Transverse colon (tissue), 4 donors: ENCODE measurements around the gene FKBP5. TPM values are rescaled to one million over a fixed set of nuclear protein-coding genes. Genes with fewer than 3 reads are reported as not detected.
"Not testable (repeated sequence)": the region's sequence is repeated elsewhere in the genome, so short reads cannot be mapped to it uniquely, and the experiment has no call there.

ENCODE experiments used
- DNase-seq: peaks from one replicate; pipeline ENCODE4 v3.0.0-alpha.2; 2019
- H3K27ac ChIP-seq, 4 donors: fragments of 200-600 bp; sonication (generic); 2 replicates each; pipeline ENCODE4 v1.5.1; 2016 to 2018; ENCODE audit warnings: inconsistent platforms in 4 of 4
- H3K27me3 ChIP-seq: fragments of 200-600 bp; sonication (generic); 2 replicates; pipeline ENCODE4 v1.5.1; 2017; ENCODE audit warnings: inconsistent platforms
- H3K36me3 ChIP-seq, 4 donors: fragments of 200-600 bp; sonication (generic); 2 replicates each; pipeline ENCODE4 v1.5.1; 2017 to 2019; ENCODE audit warnings: inconsistent platforms in 4 of 4
- H3K4me1 ChIP-seq, 4 donors: fragments of 200-600 bp; sonication (generic); 2 replicates each; pipeline ENCODE4 v1.5.1; 2017 to 2020; ENCODE audit warnings: inconsistent platforms in 4 of 4
- H3K4me3 ChIP-seq, 4 donors: fragments of 200-600 bp; sonication (generic); 1 replicate in 1 of 4; 2 replicates in 3 of 4; pipeline versions ENCODE4 v1.5.1 to v1.6.1; 2017 to 2019; ENCODE audit warnings: inconsistent platforms in 4 of 4
- H3K9me3 ChIP-seq, 2 donors: fragments of 200-600 bp; sonication (generic); 2 replicates each; pipeline ENCODE4 v1.5.1; 2017 to 2019; ENCODE audit warnings: inconsistent platforms in 2 of 2
- CTCF ChIP-seq, 5 experiments: fragments of 200-600 bp in 3 of 5; fragments of 450-650 bp in 2 of 5; sonication (generic) in 3 of 5; IDR thresholded peaks; 1 replicate in 2 of 5; 2 replicates in 3 of 5; pipeline ENCODE4 v1.5.1; 2016 to 2017; ENCODE audit warnings: antibody characterized with exemption in 5 of 5, inconsistent platforms in 3 of 5, mild to moderate bottlenecking in 2 of 5, moderate library complexity in 1 of 5
- EP300 ChIP-seq: sonication (generic); formaldehyde crosslinking; IDR thresholded peaks from one replicate; pipeline ENCODE4 v1.6.1; 2017; ENCODE audit warnings: antibody characterized with exemption, low read depth
- POLR2A ChIP-seq: fragments of 450-650 bp; IDR thresholded peaks from one replicate; pipeline ENCODE4 v1.6.1; 2016; ENCODE audit warnings: antibody characterized with exemption, mild to moderate bottlenecking, moderate library complexity
- POLR2AphosphoS5 ChIP-seq, 3 donors: sonication (generic); formaldehyde crosslinking; IDR thresholded peaks; one replicate each; pipeline ENCODE4 v1.6.1; 2016; ENCODE audit warnings: antibody characterized with exemption in 3 of 3
- WGBS, 2 donors: methylation state at CpG; one replicate each; pipeline ENCODE4 v1.1.5; 2018; ENCODE audit warnings: low coverage in 1 of 2; 5-methylcytosine and 5-hydroxymethylcytosine counted together
- in situ Hi-C, 4 donors: fragments of 200-750 bp; cut with MboI; loops; one replicate each; pipeline versions ENCODE4 v1.15.0 to v1.15.1; 2017; ENCODE audit warnings: low sequenced_read_pairs in 3 of 4, low pct_ligation_motif_present in 1 of 4, low pct_unique_long_range_greater_than_20kb in 1 of 4
- intact Hi-C: fragments of 100-400 bp; cut with DNase I; formaldehyde crosslinking; loops from one replicate; pipeline ENCODE4 v1.15.1; 2023; ENCODE audit warnings: low total_unique reads
- total RNA-seq, 4 donors: library from RNA; depleted of rRNA; stranded (reverse); fragments of >200 nt; gene quantifications; one replicate each; pipeline ENCODE4 v1.1.0, GENCODE V29; 2016

FKBP5 gene
- total RNA-seq, 4 donors from 2014 or later = 82.8 to 299 (median 254) TPM

DNA sequence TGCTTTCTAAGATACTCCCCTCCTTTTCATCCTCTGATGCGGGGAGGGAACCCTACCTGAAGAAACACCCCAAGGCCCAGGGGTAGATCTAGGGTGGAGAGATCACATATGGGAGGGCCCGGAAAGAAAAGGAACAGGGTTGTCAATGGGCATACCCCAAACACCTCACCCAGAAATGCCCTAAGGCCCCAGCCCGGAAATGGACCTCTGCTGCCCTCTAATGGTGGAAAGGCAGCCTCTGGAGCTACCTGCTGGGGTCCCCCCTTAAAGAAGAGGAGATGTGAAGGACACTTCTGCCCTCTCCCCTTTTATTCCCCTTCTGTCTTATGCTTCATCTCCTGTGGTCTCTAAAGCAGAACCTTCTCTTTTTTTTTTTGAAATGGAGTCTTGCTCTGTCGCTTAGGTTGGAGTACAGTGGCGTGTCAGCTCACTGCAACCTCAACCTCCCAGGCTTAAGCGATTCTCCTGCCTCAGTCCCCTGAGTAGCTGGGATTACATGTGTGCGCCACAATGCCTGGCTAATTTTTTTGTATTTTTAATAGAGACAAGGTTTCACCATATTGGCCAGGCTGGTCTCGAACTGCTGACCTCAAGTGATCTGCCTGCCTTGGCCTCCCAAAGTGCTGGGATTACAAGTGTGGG is 47.7 kb upstream of the FKBP5 start:
- TF ChIP-seq CTCF (IDR thresholded peaks at IDR 0.05) (peak; percentile 87 to 94 (median 93)), POLR2A (no peak)
- WGBS, 2 donors = 60 to 67% methylated on average over 5 to 8 of the region's 8 CpGs
- no peak overlapping the region for H3K4me3 ChIP-seq
- intact Hi-C loops = loop anchor here (5.0 kb wide), 1 partner anchor 154 kb away; no protein-coding TSS in a partner anchor
- no peaks in the 10 kb centered on the region for H3K27me3 ChIP-seq
- in situ Hi-C loops = loop anchor here (5.0 to 25.0 kb wide), 5 partner anchors 152 to 399 kb away; partner anchors contain the start of gene PPARD (in 1 of the 4)
- peaks cover 24 to 61% (median 46%) of the 10 kb centered on the region in 4 donors for H3K4me1 ChIP-seq
- peak; percentile 89 for DNase-seq
- peak overlapping the region in 1 of 4 donors; percentile 31 for H3K27ac ChIP-seq
- H3K36me3 ChIP-seq = no peaks in the 10 kb centered on the region
- no peaks in the 10 kb centered on the region for H3K9me3 ChIP-seq

- Histone ChIP-seq H3K36me3 (no peaks in the 10 kb centered on the region), H3K4me3 (no peak overlapping the region), H3K4me1 (peaks cover 31 to 69% (median 54%) of the 10 kb centered on the region in 4 donors), H3K27me3 (no peaks in the 10 kb centered on the region), H3K9me3 (no peaks in the 10 kb centered on the region), H3K27ac (no peak overlapping the region)
- in situ Hi-C loops = loop anchor here (5.0 to 25.0 kb wide), 5 partner anchors 151 to 398 kb away; partner anchors contain the start of gene PPARD (in 1 of the 4)
- DNase-seq = peak; percentile 55
- intact Hi-C loops = loop anchor here (5.0 kb wide), 1 partner anchor 153 kb away; no protein-coding TSS in a partner anchor
- TF ChIP-seq POLR2AphosphoS5 (IDR thresholded peaks at IDR 0.05) (no peak), EP300 (no peak), CTCF (IDR thresholded peaks at IDR 0.05) (no peak), POLR2A (no peak)
- 78% methylated on average over 3 of the region's 3 CpGs; no CpG with 5 or more reads in 1 of the 2 donors for WGBS, 2 donors
These were observed 46.7 kb upstream of the FKBP5 start for GRCh38 chr6:35735452-35735851.

GRCh38 chr6:35734319-35734718 is 45.6 kb upstream of the FKBP5 start:
- WGBS, 2 donors = 98 to 100% methylated on average over 2 to 12 of the region's 12 CpGs
- peak overlapping the region; percentile 99 to 100 (median 100) for H3K27ac ChIP-seq
- H3K27me3 ChIP-seq, intact Hi-C loops, H3K36me3 ChIP-seq, DNase-seq, H3K9me3 ChIP-seq, H3K4me3 ChIP-seq: not testable (repeated sequence)
- in situ Hi-C loops = loop anchor here in 3 of 4 donors (5.0 to 25.0 kb wide), 4 partner anchors 42 to 397 kb away; partner anchors contain the start of gene PPARD (in 1 of the 3)
- peaks cover 42 to 72% (median 62%) of the 10 kb centered on the region in 4 donors for H3K4me1 ChIP-seq

DNA sequence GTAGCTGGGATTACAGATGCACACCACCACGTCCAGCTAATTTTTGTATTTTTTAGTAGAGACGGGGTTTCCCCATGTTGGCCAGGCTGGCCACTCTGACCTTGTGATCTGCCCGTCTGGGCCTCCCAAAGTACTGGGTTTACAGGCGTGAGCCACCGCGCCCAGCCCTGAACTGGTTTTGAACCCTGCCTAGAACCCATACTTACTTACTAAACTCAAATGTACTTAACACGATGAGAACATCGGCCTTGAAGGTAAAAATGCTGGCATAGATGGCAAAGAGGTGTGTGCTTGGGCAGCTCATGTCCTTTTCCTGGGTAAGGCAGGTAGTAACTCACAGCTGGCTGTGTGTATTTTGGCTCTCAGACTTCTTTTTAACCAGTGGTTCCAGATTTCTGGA is 44.9 kb upstream of the FKBP5 start:
- peak overlapping the region; percentile 99 to 100 (median 100) for H3K27ac ChIP-seq
- no peak overlapping the region for H3K4me3 ChIP-seq
- H3K27me3 ChIP-seq = no peaks in the 10 kb centered on the region
- H3K36me3 ChIP-seq = no peaks in the 10 kb centered on the region
- 82% methylated on average over 8 of the region's 8 CpGs; no CpG with 5 or more reads in 1 of the 2 donors for WGBS, 2 donors
- no peak for TF ChIP-seq CTCF (IDR thresholded peaks at IDR 0.05)
- TF ChIP-seq EP300 = no peak
- no peak for TF ChIP-seq POLR2A
- TF ChIP-seq POLR2AphosphoS5 (IDR thresholded peaks at IDR 0.05) = no peak
- no peaks in the 10 kb centered on the region for H3K9me3 ChIP-seq
- in situ Hi-C loops = loop anchor here in 3 of 4 donors (5.0 to 25.0 kb wide), 4 partner anchors 41 to 396 kb away; partner anchors contain the start of gene PPARD (in 1 of the 3)
- H3K4me1 ChIP-seq = peaks cover 49 to 78% (median 68%) of the 10 kb centered on the region in 4 donors
- DNase-seq = no peak
- intact Hi-C loops = no loop called here
